ENCODE results near the gene TECPR2.
"Not testable (repeated sequence)": the region's sequence is repeated elsewhere in the genome, so short reads cannot be mapped to it uniquely, and the experiment has no call there.

Gene TECPR2

DNA sequence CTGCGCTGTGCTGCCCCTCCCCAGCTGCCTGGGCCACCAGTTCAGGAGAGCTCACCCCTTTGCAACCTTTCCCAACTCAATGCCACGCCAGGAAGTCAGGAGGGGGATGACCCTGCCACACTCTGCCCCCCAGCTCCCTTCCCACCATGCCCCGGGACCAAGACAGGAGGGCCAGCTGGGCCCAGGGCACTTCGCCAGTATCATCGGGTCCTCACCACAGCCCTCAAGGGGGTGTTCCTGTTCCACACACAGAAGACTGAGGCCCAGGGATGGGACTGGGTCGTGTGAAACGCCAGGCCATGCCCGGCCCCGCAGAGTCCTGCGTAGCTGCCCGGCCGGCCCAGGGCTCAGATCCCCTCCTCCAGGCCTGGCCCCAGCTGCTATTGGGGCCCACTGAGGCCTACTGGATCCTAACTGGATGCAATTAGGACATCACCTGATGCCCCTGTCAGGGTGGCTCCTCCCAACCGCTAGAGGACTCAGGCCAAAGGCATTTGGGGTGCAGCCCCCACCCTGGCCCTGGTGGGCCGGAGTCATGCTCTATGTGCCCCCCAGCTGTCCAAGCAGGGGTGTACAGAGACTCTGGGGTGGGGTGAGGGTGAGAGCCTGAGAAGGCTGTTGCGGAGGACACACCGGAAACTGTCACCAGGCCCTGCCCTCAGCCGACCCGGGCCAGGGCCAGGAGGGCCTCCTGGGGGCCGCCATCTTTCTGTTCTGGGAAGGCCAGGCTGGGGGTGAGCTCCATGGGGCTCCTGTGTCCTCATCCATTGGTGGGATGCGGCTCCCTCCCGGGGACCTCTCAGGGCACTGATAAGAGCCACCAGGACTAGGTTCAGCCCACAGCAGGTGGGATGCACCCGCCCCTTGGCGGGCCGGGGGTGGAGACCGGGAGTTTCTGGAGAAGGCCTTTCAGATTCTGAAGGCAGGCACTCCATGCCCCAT is 176.1 kb downstream of the TECPR2 start:
- no peak overlapping the region for H3K4me3 ChIP-seq (ENCODE audit: low read depth, low read length)
- no peaks in the 10 kb centered on the region for H3K36me3 ChIP-seq (ENCODE audit: insufficient read depth, low read length)
- H2AFZ ChIP-seq (ENCODE audit: low read length, unreplicated experiment), result no peak overlapping the region
- peaks cover under 1% of the 10 kb centered on the region; the same call in 1 of the 2 replicates for H3K27me3 ChIP-seq (ENCODE audit: insufficient read depth, low read length)
- H3K79me2 ChIP-seq (ENCODE audit: control insufficient read depth, insufficient read depth, low read length, unreplicated experiment), result no peaks in the 10 kb centered on the region
- H3K27ac ChIP-seq (ENCODE audit: low read depth, low read length), result no peak overlapping the region
- peaks cover 18% of the 10 kb centered on the region for H3K4me1 ChIP-seq (ENCODE audit: control insufficient read depth, insufficient read depth, low read length, unreplicated experiment)

GRCh38 chr14:102539544-102540314 is 177.0 kb downstream of the TECPR2 start:
- Histone ChIP-seq H2AFZ (ENCODE audit: low read length, unreplicated experiment) (no peak overlapping the region), H3K36me3 (ENCODE audit: insufficient read depth, low read length) (no peaks in the 10 kb centered on the region), H3K4me1 (ENCODE audit: control insufficient read depth, insufficient read depth, low read length, unreplicated experiment) (peaks cover 18% of the 10 kb centered on the region), H3K4me3 (ENCODE audit: low read depth, low read length) (no peak overlapping the region), H3K27me3 (ENCODE audit: insufficient read depth, low read length) (peaks cover 9% of the 10 kb centered on the region), H3K79me2 (ENCODE audit: control insufficient read depth, insufficient read depth, low read length, unreplicated experiment) (no peaks in the 10 kb centered on the region), H3K27ac (ENCODE audit: low read depth, low read length) (no peak overlapping the region)

- no peak overlapping the region for H3K27ac ChIP-seq (ENCODE audit: low read depth, low read length)
- no peaks in the 10 kb centered on the region for H3K36me3 ChIP-seq (ENCODE audit: insufficient read depth, low read length)
- no peak overlapping the region for H2AFZ ChIP-seq (ENCODE audit: low read length, unreplicated experiment)
- H3K27me3 ChIP-seq (ENCODE audit: insufficient read depth, low read length), result peaks cover 16% of the 10 kb centered on the region
- no peak overlapping the region for H3K4me3 ChIP-seq (ENCODE audit: low read depth, low read length)
- H3K4me1 ChIP-seq (ENCODE audit: control insufficient read depth, insufficient read depth, low read length, unreplicated experiment), result peaks cover 18% of the 10 kb centered on the region
- H3K79me2 ChIP-seq (ENCODE audit: control insufficient read depth, insufficient read depth, low read length, unreplicated experiment), result no peaks in the 10 kb centered on the region
Measured at GRCh38 chr14:102540315-102541028, 177.7 kb downstream of the TECPR2 start.

DNA sequence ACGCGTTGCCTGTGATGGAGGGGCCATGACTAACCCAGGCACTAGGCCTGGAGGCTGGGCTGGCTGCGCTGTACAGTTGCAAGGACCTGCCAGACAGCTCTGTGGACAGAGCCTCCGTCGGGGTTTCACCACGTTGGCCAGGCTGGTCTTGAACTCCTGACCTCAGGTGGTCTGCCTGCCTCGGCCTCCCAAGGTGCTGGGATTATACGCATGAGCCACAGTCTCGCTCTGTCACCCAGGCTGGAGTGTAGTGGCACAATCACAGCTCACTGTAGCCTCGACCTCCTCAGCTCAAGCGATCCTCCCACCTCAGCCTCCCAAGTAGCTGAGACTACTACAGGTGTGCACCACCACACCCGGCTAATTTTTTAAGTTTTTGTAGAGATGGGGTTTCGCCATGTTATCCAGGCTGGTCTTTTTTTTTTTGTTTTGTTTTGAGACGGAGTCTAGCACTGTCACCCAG is 178.3 kb downstream of the TECPR2 start:
- not testable (repeated sequence) for H2AFZ ChIP-seq (ENCODE audit: low read length, unreplicated experiment); H3K27ac ChIP-seq (ENCODE audit: low read depth, low read length); H3K79me2 ChIP-seq (ENCODE audit: control insufficient read depth, insufficient read depth, low read length, unreplicated experiment); H3K36me3 ChIP-seq (ENCODE audit: insufficient read depth, low read length); H3K4me3 ChIP-seq (ENCODE audit: low read depth, low read length)
- peaks cover 18% of the 10 kb centered on the region for H3K4me1 ChIP-seq (ENCODE audit: control insufficient read depth, insufficient read depth, low read length, unreplicated experiment)
- H3K27me3 ChIP-seq (ENCODE audit: insufficient read depth, low read length), result peaks cover 20% of the 10 kb centered on the region

GRCh38 chr14:102541771-102542170 is 179.0 kb downstream of the TECPR2 start:
- no peaks in the 10 kb centered on the region for H3K36me3 ChIP-seq (ENCODE audit: insufficient read depth, low read length)
- H3K79me2 ChIP-seq (ENCODE audit: control insufficient read depth, insufficient read depth, low read length, unreplicated experiment), result no peaks in the 10 kb centered on the region
- H3K27me3 ChIP-seq (ENCODE audit: insufficient read depth, low read length), result peaks cover 20% of the 10 kb centered on the region
- H3K27ac ChIP-seq (ENCODE audit: low read depth, low read length), result no peak overlapping the region
- H2AFZ ChIP-seq (ENCODE audit: low read length, unreplicated experiment), result no peak overlapping the region
- no peak overlapping the region for H3K4me3 ChIP-seq (ENCODE audit: low read depth, low read length)
- H3K4me1 ChIP-seq (ENCODE audit: control insufficient read depth, insufficient read depth, low read length, unreplicated experiment), result peaks cover 18% of the 10 kb centered on the region

DNA sequence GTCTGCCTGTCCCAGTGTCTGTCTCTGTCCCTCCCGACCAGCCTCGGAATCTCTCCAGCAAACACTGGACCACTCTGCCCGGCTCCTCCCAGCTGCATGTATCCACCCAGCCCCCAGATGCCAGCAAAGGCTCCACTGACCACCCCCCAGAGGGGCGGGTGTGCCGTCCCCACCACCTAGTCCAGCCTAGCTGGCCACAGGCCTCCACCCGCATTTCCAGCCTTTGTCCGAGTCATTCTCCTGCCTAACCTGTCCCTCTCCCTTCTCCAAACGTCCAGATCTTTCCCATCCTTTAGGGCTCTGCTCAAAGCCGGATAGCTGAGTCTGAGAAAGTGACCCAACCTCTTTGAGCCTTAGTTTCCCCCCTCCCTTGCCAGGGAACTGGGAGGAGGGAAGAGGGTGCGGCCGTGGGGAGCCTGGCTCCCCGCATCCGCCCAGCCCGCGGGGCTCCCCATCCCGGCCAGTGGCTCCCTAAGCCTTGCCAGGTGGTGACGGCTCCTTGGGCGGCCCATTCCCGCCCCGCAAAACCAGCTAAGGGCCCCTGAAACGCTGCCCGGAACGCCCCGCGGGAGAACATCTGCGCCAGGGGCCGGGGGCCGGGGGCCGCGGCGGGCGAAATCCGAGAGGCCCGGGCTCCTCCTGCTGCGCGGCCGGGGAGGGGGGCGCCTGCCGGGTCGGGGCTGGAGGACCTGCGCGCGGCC is 181.5 kb downstream of the TECPR2 start:
- no peak overlapping the region for H3K27ac ChIP-seq (ENCODE audit: low read depth, low read length)
- H3K27me3 ChIP-seq (ENCODE audit: insufficient read depth, low read length), result peaks cover 20% of the 10 kb centered on the region
- no peaks in the 10 kb centered on the region for H3K36me3 ChIP-seq (ENCODE audit: insufficient read depth, low read length)
- H3K4me3 ChIP-seq (ENCODE audit: low read depth, low read length), result no peak overlapping the region
- H3K4me1 ChIP-seq (ENCODE audit: control insufficient read depth, insufficient read depth, low read length, unreplicated experiment), result peaks cover 12% of the 10 kb centered on the region
- H2AFZ ChIP-seq (ENCODE audit: low read length, unreplicated experiment), result no peak overlapping the region
- H3K79me2 ChIP-seq (ENCODE audit: control insufficient read depth, insufficient read depth, low read length, unreplicated experiment), result no peaks in the 10 kb centered on the region

DNA sequence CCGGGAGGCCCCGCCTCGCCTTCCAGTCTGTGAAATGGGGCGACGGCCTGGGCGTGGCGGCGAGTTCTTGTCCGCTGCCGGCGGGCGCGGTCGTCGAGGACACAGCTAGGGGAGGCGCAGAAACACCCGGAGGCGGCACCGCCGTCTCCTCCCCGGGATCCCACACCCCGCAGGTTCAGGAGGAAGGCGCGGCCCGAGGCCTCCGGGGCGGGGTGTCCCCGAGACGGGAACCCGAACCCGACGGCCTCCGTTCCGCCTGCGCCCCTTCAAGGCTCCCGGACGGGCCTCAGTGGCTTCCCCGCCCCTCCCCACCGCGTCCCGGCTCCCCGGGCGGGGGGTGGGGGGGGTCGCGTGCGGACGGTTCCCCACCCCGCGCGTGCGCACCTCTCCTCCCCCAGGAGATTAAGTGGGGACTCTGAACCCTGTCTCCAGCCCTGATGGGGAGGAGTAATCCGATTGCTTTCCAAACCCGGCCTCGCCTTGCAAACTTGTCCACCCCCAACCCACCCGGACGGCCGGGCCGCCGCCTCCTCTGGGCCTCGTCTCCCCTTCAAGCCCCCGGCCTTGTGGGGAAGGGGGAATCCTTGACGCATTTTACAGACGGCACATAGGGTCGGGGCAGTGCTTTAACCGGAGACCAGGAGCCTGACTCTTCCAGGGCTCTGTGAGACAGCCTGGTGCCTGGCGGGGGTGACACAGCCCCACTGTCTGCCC is 182.2 kb downstream of the TECPR2 start:
- Histone ChIP-seq H3K79me2 (ENCODE audit: control insufficient read depth, insufficient read depth, low read length, unreplicated experiment) (no peaks in the 10 kb centered on the region), H2AFZ (ENCODE audit: low read length, unreplicated experiment) (no peak overlapping the region), H3K4me3 (ENCODE audit: low read depth, low read length) (no peak overlapping the region), H3K4me1 (ENCODE audit: control insufficient read depth, insufficient read depth, low read length, unreplicated experiment) (peaks cover 4% of the 10 kb centered on the region), H3K36me3 (ENCODE audit: insufficient read depth, low read length) (no peaks in the 10 kb centered on the region), H3K27me3 (ENCODE audit: insufficient read depth, low read length) (peaks cover 20% of the 10 kb centered on the region), H3K27ac (ENCODE audit: low read depth, low read length) (no peak overlapping the region)

GRCh38 chr14:102545461-102546265 is 182.9 kb downstream of the TECPR2 start:
- no peak overlapping the region for H2AFZ ChIP-seq (ENCODE audit: low read length, unreplicated experiment)
- no peaks in the 10 kb centered on the region for H3K36me3 ChIP-seq (ENCODE audit: insufficient read depth, low read length)
- peaks cover 20% of the 10 kb centered on the region for H3K27me3 ChIP-seq (ENCODE audit: insufficient read depth, low read length)
- H3K4me1 ChIP-seq (ENCODE audit: control insufficient read depth, insufficient read depth, low read length, unreplicated experiment), result no peaks in the 10 kb centered on the region
- no peak overlapping the region for H3K4me3 ChIP-seq (ENCODE audit: low read depth, low read length)
- H3K79me2 ChIP-seq (ENCODE audit: control insufficient read depth, insufficient read depth, low read length, unreplicated experiment), result no peaks in the 10 kb centered on the region
- H3K27ac ChIP-seq (ENCODE audit: low read depth, low read length), result no peak overlapping the region

- H3K79me2 ChIP-seq (ENCODE audit: control insufficient read depth, insufficient read depth, low read length, unreplicated experiment), result no peaks in the 10 kb centered on the region
- no peak overlapping the region for H3K4me3 ChIP-seq (ENCODE audit: low read depth, low read length)
- H2AFZ ChIP-seq (ENCODE audit: low read length, unreplicated experiment), result no peak overlapping the region
- H3K36me3 ChIP-seq (ENCODE audit: insufficient read depth, low read length), result no peaks in the 10 kb centered on the region
- H3K4me1 ChIP-seq (ENCODE audit: control insufficient read depth, insufficient read depth, low read length, unreplicated experiment), result peaks cover 17% of the 10 kb centered on the region
- H3K27me3 ChIP-seq (ENCODE audit: insufficient read depth, low read length), result peaks cover 20% of the 10 kb centered on the region
- no peak overlapping the region for H3K27ac ChIP-seq (ENCODE audit: low read depth, low read length)
Measured at GRCh38 chr14:102548616-102549240, 186.0 kb downstream of the TECPR2 start.
